GM11168 (cell line): ENCODE measurements around the gene PPP1CC.
"Not testable (repeated sequence)": the region's sequence is repeated elsewhere in the genome, so short reads cannot be mapped to it uniquely, and the experiment has no call there.

ENCODE experiments used
- in situ Hi-C: fragments of 300-500 bp; cut with MboI; formaldehyde crosslinking; loops from one replicate; pipeline ENCODE4 v1.12.0; 2022; ENCODE audit warnings: low sequenced_read_pairs; ENCODE audit not compliant: unreplicated experiment

PPP1CC gene

GRCh38 chr12:110756611-110757010, 13.9 kb upstream of the PPP1CC start:
- in situ Hi-C loops = no loop called here

GRCh38 chr12:110754101-110754793, 11.6 kb upstream of the PPP1CC start:
- in situ Hi-C loops = no loop called here

DNA sequence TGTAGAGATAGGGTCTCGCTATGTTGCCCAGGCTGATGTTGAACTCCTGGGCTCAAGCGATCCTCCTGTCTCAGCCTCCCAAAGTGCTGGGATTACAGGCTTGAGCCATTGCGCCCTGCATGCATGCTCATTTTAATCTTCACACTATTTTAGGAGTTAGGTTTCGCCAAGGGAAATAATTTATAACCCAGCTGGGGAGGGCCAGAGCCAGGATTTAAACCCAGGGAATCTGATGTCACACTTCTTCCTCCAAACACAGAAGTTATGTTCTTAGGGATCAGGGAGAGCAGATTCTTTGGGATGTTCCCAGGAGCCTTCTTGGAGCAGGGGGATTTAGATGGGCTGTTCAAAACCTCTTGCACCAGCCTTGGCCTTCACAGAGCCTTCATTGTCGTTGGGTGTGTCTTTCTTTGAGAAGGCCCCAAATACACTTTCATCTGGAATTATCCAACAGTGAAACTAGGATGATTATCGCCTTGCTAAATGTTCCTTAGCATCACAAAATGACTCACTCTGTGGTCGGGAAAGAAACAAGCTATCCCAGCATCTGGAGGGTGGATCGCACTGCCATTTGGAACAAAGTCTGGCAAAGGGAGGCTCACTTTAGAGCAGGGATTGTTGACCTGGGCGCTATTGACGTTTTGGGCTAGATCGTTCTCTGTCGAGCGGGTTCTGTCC, 8.2 kb upstream of the PPP1CC start:
- in situ Hi-C loops = no loop called here

GRCh38 chr12:110746550-110746949, 3.9 kb upstream of the PPP1CC start:
- in situ Hi-C loops = no loop called here

- in situ Hi-C loops = no loop called here
These were observed 3.0 kb upstream of the PPP1CC start for GRCh38 chr12:110745542-110746284.

GRCh38 chr12:110744601-110745264, 2.0 kb upstream of the PPP1CC start:
- in situ Hi-C loops = no loop called here

GRCh38 chr12:110744151-110744571, 1.5 kb upstream of the PPP1CC start:
- in situ Hi-C loops = no loop called here

GRCh38 chr12:110743571-110744093, 941 bp upstream of the PPP1CC start:
- in situ Hi-C loops = no loop called here

- in situ Hi-C loops = no loop called here
These were observed 484 bp downstream of the PPP1CC start for GRCh38 chr12:110742096-110742717.

DNA sequence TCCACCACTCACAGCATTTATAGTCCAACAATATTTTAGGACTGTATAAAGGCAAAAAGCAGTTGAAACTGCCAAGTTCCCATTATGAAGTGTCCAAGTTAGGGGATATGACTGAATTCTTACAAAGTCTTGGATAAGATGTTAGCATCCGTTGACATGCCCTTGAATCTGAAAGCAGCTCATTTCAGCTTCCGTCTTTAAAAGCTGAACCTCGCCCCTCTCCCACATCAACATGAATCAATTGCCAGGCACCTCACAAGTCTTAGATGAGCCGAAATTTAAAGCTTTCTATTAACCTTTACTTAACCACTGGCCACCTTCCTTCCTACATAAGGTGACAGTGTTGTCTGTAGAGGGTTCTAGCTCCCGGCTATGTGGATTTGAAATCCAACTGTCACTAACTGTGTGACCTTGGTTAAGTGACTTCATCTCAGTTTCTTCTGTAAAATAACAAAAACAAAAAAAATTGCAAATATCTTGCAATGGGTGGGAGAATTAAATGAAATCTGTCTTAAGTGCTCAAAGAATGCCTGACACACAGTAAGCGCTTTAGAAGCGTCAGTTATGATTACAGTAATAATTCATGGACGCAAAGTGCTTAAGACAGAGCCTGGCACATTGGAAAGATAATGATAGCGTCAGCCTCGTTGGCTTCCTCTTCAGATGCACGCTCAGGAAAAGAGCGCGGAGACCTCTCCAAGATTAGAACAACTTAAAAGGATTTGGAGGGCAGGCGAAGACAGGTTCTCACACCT, 1.2 kb downstream of the PPP1CC start:
- in situ Hi-C loops = no loop called here

DNA sequence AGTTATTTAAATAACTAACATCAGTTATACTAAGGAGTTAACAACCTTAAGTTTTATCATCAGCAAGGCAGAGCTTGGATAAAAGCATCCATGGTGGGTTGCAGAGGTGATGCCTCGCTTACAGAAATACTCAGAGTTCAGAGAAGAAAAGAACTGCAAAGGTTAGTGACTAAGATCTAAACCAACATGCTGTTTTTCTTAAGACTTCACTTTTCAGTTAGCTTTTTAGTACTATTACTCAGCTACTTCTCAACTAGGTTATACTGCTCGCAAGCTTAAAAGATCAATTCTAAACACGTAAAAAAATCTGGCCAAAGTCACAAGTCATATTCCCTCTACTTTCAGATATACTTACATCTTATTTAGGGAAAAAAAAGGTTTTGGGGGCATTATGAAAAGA, 2.8 kb downstream of the PPP1CC start:
- in situ Hi-C loops = no loop called here

GRCh38 chr12:110739488-110739887, 3.2 kb downstream of the PPP1CC start:
- in situ Hi-C loops = no loop called here

- in situ Hi-C loops = no loop called here
These were observed 5.2 kb downstream of the PPP1CC start for GRCh38 chr12:110737532-110737931.

DNA sequence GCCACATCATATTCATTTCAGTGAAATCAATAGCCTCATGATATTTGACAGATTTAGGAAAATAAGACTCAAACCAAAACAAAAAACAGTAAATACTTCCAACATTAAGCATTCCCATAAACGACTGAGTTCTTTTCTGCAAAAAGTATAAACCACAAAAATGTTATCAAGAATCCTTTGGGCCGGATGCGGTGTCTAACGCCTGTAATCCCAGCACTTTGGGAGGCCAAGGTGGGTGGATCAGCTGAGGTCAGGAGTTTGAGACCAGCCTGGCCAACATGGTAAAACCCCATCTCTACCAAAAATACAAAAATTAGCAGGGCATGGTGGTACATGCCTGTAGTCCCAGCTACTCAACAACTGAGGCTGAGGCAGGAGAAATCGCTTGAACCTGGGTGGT, 5.7 kb downstream of the PPP1CC start:
- in situ Hi-C loops = not testable (repeated sequence)

GRCh38 chr12:110733900-110734299, 8.8 kb downstream of the PPP1CC start:
- in situ Hi-C loops = no loop called here

DNA sequence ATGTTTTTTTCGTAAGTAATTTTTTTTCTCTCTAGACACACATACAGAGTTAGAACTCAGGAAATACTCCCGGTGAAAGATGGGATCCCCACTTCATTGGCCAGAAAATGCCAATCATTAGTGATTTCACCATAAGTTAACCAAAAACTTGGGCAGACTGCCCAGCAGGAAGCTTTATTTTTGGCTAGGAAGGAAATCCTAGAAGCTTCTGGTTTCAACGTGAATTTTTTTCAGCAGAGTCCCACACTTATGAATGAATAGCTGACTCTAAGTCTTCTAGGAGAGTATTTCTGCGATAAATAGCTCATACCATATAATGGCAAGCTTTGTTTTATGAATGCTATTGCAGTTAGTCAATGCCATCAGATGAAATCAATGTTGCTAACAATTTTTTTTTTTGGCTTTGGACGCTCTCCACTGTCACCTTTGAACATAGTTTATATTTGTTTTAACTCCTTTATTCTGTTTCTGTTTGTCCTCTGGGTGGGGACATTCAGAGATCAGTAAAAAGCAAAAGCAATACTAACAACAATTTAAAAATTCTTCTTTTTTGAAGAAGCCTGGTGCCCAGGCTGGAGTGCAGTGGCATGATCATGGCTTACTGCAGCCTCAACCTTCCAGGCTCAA, 9.5 kb downstream of the PPP1CC start:
- in situ Hi-C loops = no loop called here

DNA sequence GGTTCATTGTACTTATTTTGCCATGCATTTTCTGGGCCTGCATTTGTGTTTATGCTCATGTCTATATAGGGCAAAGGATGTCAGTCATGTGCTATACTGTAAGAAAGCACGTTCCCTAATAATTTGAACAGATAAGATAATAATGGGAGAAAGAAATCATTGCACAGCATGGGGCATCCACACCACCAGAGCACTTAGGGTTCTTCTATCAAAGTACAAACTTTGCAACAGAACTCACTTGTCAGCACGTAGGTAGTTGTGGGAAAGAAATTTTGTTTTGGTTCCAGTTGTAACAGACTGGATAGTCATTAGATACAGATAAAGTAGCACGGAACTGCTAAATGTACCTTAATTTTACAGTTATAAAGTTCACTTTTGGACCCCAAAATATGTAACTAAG, 10.1 kb downstream of the PPP1CC start:
- in situ Hi-C loops = no loop called here

DNA sequence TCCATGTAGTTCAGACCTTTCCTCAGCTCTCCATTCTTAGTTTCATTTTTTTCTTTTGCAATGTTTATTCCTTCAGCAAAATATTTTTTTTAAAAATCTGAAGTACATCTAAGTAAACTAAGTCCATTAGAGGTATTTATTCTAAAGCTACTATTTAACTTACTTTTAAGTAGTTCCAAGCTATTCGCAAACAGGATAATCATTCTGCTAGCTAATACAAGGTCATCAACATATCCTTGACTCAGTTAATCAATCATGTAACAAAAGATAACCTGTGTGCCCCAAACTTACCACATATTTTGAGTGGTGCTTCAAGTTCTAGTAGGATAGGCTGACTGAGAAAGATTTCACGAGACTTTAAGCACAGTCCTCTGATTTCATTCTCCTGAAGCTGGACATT, 11.2 kb downstream of the PPP1CC start:
- in situ Hi-C loops = no loop called here

GRCh38 chr12:110728628-110729027, 14.1 kb downstream of the PPP1CC start:
- in situ Hi-C loops = no loop called here
